Measurements from ENCODE around the gene BICDL2. TPM values are rescaled to one million over a fixed set of nuclear protein-coding genes. Genes with fewer than 3 reads are reported as not detected.
"Not testable (repeated sequence)": the region's sequence is repeated elsewhere in the genome, so short reads cannot be mapped to it uniquely, and the experiment has no call there.

Gene BICDL2
- total RNA-seq, 1 experiment from 2014 or later = not detected

DNA sequence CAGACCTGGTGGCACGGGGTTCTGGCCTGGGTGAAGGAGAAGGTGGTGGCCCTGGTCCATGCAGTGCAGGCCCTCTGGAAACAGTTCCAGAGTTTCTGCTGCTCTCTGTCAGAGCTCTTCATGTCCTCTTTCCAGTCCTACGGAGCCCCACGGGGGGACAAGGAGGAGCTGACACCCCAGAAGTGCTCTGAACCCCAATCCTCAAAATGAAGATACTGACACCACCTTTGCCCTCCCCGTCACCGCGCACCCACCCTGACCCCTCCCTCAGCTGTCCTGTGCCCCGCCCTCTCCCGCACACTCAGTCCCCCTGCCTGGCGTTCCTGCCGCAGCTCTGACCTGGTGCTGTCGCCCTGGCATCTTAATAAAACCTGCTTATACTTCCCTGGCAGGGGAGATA is 32.4 kb upstream of the BICDL2 start:
- not testable (repeated sequence) for H2AFZ ChIP-seq (ENCODE audit: low read length); H4K20me1 ChIP-seq (ENCODE audit: insufficient read depth, low read depth, low read length); H3K9me3 ChIP-seq (ENCODE audit: low read length); H3K36me3 ChIP-seq (ENCODE audit: insufficient read depth, low read length); DNase-seq; H3K9me2 ChIP-seq (replicated peaks; ENCODE audit: insufficient read depth, low read length); H3K4me2 ChIP-seq (ENCODE audit: low read depth, low read length, poor library complexity, severe bottlenecking); H3K27me3 ChIP-seq (ENCODE audit: low read length); H3K9ac ChIP-seq (ENCODE audit: low read length); H3K4me3 ChIP-seq (ENCODE audit: low read length); H3K4me1 ChIP-seq (ENCODE audit: low read length); H3K79me2 ChIP-seq (ENCODE audit: low read length); H3K27ac ChIP-seq (ENCODE audit: low read length)

DNA sequence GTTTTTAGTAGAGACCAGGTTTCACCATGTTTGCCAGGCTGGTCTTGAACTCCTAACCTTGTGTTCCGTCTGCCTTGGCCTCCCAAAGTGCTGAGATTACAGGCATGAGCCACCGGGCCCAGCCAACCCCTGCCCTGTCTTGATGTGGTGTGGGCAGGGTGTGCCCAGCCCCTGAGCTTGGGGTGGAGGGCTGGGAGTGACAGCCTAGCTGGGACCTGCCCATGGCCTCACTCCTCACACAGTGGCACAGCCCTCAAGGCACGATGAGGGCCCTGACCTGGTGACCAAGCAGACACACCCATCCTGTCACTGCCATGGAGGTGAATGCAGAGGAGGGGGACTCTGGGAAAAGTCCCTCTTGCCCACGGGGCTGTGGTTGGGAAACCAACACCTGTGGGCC is 31.7 kb upstream of the BICDL2 start:
- Histone ChIP-seq H2AFZ (ENCODE audit: low read length) (no peak overlapping the region), H4K20me1 (ENCODE audit: insufficient read depth, low read depth, low read length) (no peaks in the 10 kb centered on the region), H3K9me2 (replicated peaks; ENCODE audit: insufficient read depth, low read length) (no peaks in the 10 kb centered on the region), H3K9me3 (ENCODE audit: low read length) (no peaks in the 10 kb centered on the region), H3K4me3 (ENCODE audit: low read length) (no peak overlapping the region), H3K4me2 (ENCODE audit: low read depth, low read length, poor library complexity, severe bottlenecking) (no peak overlapping the region), H3K79me2 (ENCODE audit: low read length) (no peaks in the 10 kb centered on the region), H3K36me3 (ENCODE audit: insufficient read depth, low read length) (no peaks in the 10 kb centered on the region), H3K4me1 (ENCODE audit: low read length) (no peaks in the 10 kb centered on the region), H3K9ac (ENCODE audit: low read length) (no peak overlapping the region), H3K27ac (ENCODE audit: low read length) (no peak overlapping the region), H3K27me3 (ENCODE audit: low read length) (no peaks in the 10 kb centered on the region)
- no peak for DNase-seq

DNA sequence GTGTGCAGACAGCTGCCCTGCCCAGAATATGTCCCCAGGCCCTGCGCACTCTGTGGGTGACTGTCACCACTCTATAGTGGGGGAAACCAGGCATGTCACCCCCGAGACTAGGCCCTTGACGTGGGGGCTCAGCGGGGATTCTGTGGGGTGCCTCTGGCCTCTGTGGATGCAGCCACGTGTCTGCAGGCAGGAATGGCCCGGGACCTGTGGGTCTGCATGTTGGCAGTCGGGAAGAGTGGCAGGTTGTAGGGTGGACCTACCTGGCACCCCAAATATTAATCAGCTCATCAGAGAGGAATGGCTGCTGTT is 29.6 kb upstream of the BICDL2 start:
- Histone ChIP-seq H4K20me1 (ENCODE audit: insufficient read depth, low read depth, low read length) (no peaks in the 10 kb centered on the region), H3K27ac (ENCODE audit: low read length) (no peak overlapping the region), H3K36me3 (ENCODE audit: insufficient read depth, low read length) (no peaks in the 10 kb centered on the region), H3K9me3 (ENCODE audit: low read length) (no peaks in the 10 kb centered on the region), H3K79me2 (ENCODE audit: low read length) (no peaks in the 10 kb centered on the region), H3K4me1 (ENCODE audit: low read length) (no peaks in the 10 kb centered on the region), H3K27me3 (ENCODE audit: low read length) (no peaks in the 10 kb centered on the region), H3K9me2 (replicated peaks; ENCODE audit: insufficient read depth, low read length) (no peaks in the 10 kb centered on the region), H3K4me2 (ENCODE audit: low read depth, low read length, poor library complexity, severe bottlenecking) (no peak overlapping the region), H3K4me3 (ENCODE audit: low read length) (no peak overlapping the region), H2AFZ (ENCODE audit: low read length) (no peak overlapping the region), H3K9ac (ENCODE audit: low read length) (no peak overlapping the region)
- no peak for DNase-seq

DNA sequence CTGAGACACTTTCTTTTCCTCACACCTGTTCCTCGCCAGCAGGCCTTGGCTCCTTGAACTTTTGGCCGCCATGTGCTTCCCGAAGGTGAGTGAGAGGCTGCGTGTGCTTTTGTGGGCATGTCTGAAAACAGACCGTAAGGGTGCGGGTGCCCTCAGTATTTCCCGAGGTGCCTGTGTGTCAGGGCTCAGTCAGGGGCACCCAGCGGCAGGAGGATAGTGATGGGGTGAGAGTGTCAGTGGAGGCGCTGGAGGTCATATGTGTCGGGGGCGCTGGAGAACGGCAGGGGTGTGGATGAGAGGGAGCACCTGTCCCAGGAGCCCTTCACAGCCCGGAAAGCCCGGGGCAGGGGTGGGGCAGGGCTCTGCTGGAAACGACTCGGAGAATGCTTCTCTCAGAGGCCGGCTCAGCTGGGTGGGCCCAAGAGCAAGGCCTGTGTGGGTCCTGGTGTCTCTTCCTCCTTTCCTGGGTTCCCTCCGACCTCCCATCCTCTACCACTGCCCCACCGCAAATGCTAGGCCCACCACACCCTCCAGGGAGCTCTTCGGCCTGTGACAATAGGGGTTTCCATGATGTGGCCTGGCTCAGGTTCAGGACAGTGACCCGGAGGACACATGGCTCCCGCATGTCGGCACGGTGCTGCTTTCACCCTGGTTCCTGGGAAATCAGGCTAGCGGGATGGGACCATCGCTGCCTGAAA is 29.1 kb upstream of the BICDL2 start:
- Histone ChIP-seq H3K9me3 (ENCODE audit: low read length) (no peaks in the 10 kb centered on the region), H3K27me3 (ENCODE audit: low read length) (no peaks in the 10 kb centered on the region), H3K36me3 (ENCODE audit: insufficient read depth, low read length) (no peaks in the 10 kb centered on the region), H3K27ac (ENCODE audit: low read length) (no peak overlapping the region), H3K79me2 (ENCODE audit: low read length) (no peaks in the 10 kb centered on the region), H3K4me2 (ENCODE audit: low read depth, low read length, poor library complexity, severe bottlenecking) (no peak overlapping the region), H3K4me1 (ENCODE audit: low read length) (no peaks in the 10 kb centered on the region), H3K4me3 (ENCODE audit: low read length) (no peak overlapping the region), H3K9ac (ENCODE audit: low read length) (no peak overlapping the region), H3K9me2 (replicated peaks; ENCODE audit: insufficient read depth, low read length) (no peaks in the 10 kb centered on the region), H2AFZ (ENCODE audit: low read length) (no peak overlapping the region), H4K20me1 (ENCODE audit: insufficient read depth, low read depth, low read length) (no peaks in the 10 kb centered on the region)
- no peak for DNase-seq

DNA sequence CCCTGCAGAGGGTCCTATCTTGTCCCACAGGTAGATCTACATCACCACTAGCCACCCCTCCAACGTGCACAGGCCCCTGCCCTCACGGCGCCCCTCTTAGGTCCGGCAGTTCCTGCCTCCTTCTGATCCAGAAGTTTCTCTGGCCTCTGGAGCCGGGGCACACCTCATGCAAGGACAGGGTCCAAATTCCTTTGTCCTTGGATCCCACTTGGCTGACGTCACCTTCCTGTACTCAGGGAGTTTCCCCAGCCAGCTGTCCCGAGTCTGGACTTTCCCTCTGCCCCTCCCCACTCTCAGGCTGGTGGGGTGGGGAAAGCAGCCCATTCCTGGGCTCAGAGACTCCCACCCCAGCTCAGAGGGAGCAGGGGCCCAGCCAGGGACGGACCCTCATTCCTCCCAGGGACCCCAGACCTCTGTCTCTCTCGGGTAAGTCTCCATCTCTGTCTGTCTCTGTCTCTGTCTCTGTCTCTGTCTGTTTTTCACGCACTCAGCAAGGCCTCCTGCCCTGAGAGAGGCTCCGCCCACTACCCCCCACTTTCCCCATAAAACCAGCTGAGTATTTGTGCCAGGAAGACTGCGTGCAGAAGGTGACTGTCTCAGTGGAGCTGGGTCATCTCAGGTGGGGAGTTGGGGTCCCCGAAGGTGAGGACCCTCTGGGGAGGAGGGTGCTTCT is 28.5 kb upstream of the BICDL2 start, which contains the start of gene IL32:
Gene IL32, plus strand, starts transcription at position 572 of the 673 bp plus-strand sequence. CDS start 172 bp downstream, outside the sequence.
- Histone ChIP-seq H4K20me1 (ENCODE audit: insufficient read depth, low read depth, low read length) (no peaks in the 10 kb centered on the region), H3K4me1 (ENCODE audit: low read length) (no peaks in the 10 kb centered on the region), H3K27me3 (ENCODE audit: low read length) (no peaks in the 10 kb centered on the region), H3K27ac (ENCODE audit: low read length) (no peak within 1 kb of the TSS), H3K4me2 (ENCODE audit: low read depth, low read length, poor library complexity, severe bottlenecking) (no peak within 1 kb of the TSS), H3K9me2 (replicated peaks; ENCODE audit: insufficient read depth, low read length) (no peaks in the 10 kb centered on the region), H2AFZ (ENCODE audit: low read length) (no peak within 1 kb of the TSS), H3K4me3 (ENCODE audit: low read length) (no peak within 1 kb of the TSS), H3K36me3 (ENCODE audit: insufficient read depth, low read length) (no peaks in the 10 kb centered on the region), H3K79me2 (ENCODE audit: low read length) (no peaks in the 10 kb centered on the region), H3K9ac (ENCODE audit: low read length) (no peak within 1 kb of the TSS), H3K9me3 (ENCODE audit: low read length) (no peaks in the 10 kb centered on the region)
- no peak for DNase-seq

DNA sequence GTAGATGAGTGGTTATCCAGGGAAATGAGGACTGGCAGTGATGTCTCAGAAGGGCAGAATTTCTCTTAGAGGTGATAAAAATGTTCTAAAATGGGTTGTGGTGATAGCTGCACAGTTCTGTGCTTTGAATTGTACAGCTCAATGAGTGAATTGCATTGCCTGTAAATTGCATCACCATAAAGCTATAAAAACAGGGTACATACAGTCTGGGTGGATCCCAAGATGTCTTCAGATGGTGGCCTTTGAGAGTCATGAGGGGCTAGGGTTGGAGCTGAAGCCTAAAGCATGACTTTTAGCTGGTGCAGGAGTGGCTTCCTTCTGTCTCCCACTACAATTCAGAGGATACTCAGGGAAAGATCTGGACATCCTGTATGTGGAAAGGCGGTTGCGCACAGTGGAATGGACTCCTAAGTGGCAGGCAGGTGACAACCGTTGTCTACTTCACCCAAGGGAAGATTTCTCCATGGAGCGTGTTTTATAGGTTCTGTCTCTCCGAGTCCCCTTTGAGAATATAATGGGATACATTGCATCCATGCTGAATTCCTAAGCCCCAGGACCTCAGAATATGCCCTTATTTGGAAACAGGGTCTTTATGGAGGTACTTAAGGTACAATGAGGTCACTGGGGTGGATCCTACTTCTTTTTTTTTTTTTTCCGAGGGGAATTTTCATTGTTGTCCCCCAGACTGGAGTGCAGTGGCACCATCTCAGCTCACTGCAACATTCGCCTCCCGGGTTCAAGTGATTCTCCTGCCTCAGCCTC is 27.1 kb upstream of the BICDL2 start:
- no peaks in the 10 kb centered on the region for H3K79me2 ChIP-seq (ENCODE audit: low read length)

DNA sequence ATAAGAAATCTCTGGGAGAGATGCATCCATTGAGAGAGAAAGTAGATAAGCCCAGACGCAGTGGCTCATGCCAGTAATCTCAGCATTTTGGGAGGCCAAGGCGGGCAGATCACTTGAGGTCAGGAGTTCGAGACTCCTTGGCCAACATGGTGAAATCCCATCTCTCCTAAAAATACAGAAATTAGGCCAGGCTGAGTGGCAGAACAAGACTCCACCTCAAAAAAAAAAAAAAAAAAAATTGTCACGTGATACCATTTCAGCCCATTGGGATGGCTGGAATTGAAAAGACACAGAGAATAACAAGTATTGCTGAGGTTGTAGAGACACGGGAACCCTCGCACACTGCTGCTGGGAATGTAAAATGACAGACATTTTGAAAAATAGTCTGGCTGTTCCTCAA is 25.8 kb upstream of the BICDL2 start:
- no peaks in the 10 kb centered on the region for H3K9me3 ChIP-seq (ENCODE audit: low read length)
- no peaks in the 10 kb centered on the region for H3K27me3 ChIP-seq (ENCODE audit: low read length)
- DNase-seq = no peak
- H3K9me2 ChIP-seq (replicated peaks; ENCODE audit: insufficient read depth, low read length) = no peaks in the 10 kb centered on the region
- no peaks in the 10 kb centered on the region for H3K36me3 ChIP-seq (ENCODE audit: insufficient read depth, low read length)
- no peak overlapping the region for H2AFZ ChIP-seq (ENCODE audit: low read length)
- no peak overlapping the region for H3K9ac ChIP-seq (ENCODE audit: low read length)
- 0 out of 2 replicates have a peak, but pooled peaks cover 9% of the 10 kb centered on the region for H4K20me1 ChIP-seq (ENCODE audit: insufficient read depth, low read depth, low read length)
- H3K4me2 ChIP-seq (ENCODE audit: low read depth, low read length, poor library complexity, severe bottlenecking) = no peak overlapping the region
- no peaks in the 10 kb centered on the region for H3K79me2 ChIP-seq (ENCODE audit: low read length)
- H3K4me3 ChIP-seq (ENCODE audit: low read length) = no peak overlapping the region
- H3K4me1 ChIP-seq (ENCODE audit: low read length) = peaks cover 11% of the 10 kb centered on the region
- H3K27ac ChIP-seq (ENCODE audit: low read length) = no peak overlapping the region

More for the DNA sequence above, 27.1 kb upstream of the BICDL2 start:
- no peaks in the 10 kb centered on the region for H3K9me2 ChIP-seq (replicated peaks; ENCODE audit: insufficient read depth, low read length)
- H3K9me3 ChIP-seq (ENCODE audit: low read length) = no peaks in the 10 kb centered on the region
- H2AFZ ChIP-seq (ENCODE audit: low read length) = no peak overlapping the region
- no peaks in the 10 kb centered on the region for H3K36me3 ChIP-seq (ENCODE audit: insufficient read depth, low read length)
- H3K27ac ChIP-seq (ENCODE audit: low read length) = no peak overlapping the region
- DNase-seq = no peak
- no peaks in the 10 kb centered on the region for H3K27me3 ChIP-seq (ENCODE audit: low read length)
- no peak overlapping the region for H3K4me2 ChIP-seq (ENCODE audit: low read depth, low read length, poor library complexity, severe bottlenecking)
- H3K4me3 ChIP-seq (ENCODE audit: low read length) = no peak overlapping the region
- no peak overlapping the region for H3K9ac ChIP-seq (ENCODE audit: low read length)
- H3K4me1 ChIP-seq (ENCODE audit: low read length) = peaks cover 5% of the 10 kb centered on the region
- H4K20me1 ChIP-seq (ENCODE audit: insufficient read depth, low read depth, low read length) = no peaks in the 10 kb centered on the region

DNA sequence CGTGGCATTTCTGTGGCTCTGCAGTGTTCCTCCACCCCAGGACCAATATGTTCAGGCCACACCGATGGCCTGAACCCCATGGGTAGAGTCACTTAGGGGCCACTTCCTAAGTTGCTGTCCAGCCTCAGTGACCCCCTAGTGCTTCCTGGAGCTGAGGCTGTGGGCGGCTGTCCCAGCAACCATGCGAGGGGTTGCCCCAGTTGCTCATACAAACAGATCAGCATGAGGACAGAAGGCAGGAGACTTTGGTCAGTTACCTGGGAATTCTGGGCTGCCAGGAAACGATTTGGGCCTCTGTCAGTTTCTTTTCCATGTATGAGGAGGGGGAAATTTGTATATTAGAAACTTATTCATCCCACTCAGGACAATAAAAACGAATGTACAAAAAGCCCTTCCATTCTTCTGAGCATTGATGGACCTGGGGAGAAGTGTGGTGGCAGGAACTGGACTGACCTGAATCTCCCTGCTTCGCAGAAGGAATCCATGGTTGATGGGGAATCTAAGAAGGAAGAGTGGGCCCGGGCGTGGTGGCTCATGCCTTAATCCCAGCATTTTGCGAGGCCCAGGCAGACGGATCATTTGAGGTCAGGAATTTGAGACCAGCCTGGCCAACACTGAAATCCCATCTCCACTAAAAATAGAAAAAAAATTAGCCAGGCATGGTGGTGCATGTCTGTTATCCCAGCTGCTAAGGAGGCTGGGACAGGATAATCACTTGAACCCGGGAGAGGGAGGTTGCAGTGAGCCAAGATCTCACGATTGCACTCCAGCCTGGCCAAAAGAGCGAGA is 23.8 kb upstream of the BICDL2 start:
- no peak for DNase-seq
- Histone ChIP-seq H4K20me1 (ENCODE audit: insufficient read depth, low read depth, low read length) (0 out of 2 replicates have a peak, but pooled peaks cover 11% of the 10 kb centered on the region), H3K9ac (ENCODE audit: low read length) (no peak overlapping the region), H2AFZ (ENCODE audit: low read length) (no peak overlapping the region), H3K4me2 (ENCODE audit: low read depth, low read length, poor library complexity, severe bottlenecking) (no peak overlapping the region), H3K9me2 (replicated peaks; ENCODE audit: insufficient read depth, low read length) (no peaks in the 10 kb centered on the region), H3K9me3 (ENCODE audit: low read length) (no peaks in the 10 kb centered on the region), H3K4me3 (ENCODE audit: low read length) (no peak overlapping the region), H3K4me1 (ENCODE audit: low read length) (peaks cover 11% of the 10 kb centered on the region), H3K27ac (ENCODE audit: low read length) (no peak overlapping the region), H3K79me2 (ENCODE audit: low read length) (no peaks in the 10 kb centered on the region), H3K27me3 (ENCODE audit: low read length) (no peaks in the 10 kb centered on the region), H3K36me3 (ENCODE audit: insufficient read depth, low read length) (no peaks in the 10 kb centered on the region)

Measured in Karpas-422 (cell line).